ENCODE data around the gene SLC36A1.

DNA sequence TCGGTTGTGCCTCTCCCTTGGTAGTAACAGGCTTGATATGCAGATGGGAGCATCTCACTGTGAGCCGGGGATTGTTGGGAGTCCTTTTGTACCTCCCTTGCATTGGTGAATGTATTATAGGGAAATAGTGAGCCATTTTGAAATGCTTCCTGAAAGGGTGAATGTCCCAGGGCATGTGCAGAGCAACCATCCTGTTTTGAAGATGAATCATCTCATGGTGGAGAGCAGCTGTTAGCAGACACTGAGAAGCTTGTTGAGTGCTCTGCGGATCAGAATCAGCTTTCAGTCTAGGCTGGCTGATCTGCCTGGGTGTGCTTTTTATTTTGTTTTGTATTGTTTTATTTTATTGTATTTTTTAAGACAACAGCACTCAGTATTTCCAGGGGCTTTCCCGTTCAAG is 29.7 kb downstream of the SLC36A1 start:
- TF ChIP-seq CTCF (IDR thresholded peaks at IDR 0.05) (no peak), POLR2AphosphoS5 (IDR thresholded peaks at IDR 0.05; ENCODE audit: low read depth, low read length) (no peak)
